NCI-H748 (cell line): Measurements from ENCODE around the gene KCP.

Experiments used
- DNase-seq: peaks from one replicate; lab custom pipeline; 2025; ENCODE audit not compliant: unreplicated experiment; lab: John Stamatoyannopoulos, UW

The KCP gene

DNA sequence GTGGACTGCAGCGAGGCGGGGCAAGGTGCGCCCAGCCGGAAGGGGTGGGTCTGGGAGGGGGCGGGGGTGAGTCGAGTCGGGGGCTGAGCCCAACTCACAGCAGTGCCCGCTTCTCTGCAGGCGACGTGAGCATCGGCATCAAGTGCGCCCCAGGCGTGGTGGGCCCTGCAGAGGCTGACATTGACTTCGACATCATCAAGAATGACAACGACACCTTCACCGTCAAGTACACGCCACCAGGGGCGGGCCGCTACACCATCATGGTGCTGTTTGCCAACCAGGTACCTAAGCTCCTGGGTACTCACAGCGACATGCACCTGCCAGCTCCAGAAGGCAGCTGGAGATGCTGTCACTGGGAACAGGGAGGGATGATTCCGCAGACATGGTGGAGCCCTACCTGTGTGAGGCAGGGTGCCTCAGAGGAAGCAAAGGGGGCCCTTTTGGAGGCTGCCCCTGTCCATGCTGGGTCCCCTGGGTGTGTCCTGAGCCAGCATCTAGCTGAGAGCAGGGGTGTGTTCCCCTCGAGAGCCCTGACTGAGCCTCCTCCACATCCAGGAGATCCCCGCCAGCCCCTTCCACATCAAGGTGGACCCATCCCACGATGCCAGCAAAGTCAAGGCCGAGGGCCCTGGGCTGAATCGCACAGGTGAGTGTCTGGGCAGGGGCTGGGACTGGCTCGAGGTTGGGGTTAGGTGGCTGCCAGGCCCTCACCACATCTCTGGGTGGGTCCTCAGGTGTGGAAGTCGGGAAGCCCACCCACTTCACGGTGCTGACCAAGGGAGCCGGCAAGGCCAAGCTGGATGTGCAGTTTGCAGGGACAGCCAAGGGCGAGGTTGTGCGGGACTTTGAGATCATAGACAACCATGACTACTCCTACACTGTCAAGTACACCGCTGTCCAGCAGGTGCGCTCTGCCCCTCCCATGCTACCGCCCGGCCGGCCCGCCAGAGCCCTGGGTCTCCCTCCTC lies 67.6 kb downstream of the KCP start:
- no peak for DNase-seq

DNA sequence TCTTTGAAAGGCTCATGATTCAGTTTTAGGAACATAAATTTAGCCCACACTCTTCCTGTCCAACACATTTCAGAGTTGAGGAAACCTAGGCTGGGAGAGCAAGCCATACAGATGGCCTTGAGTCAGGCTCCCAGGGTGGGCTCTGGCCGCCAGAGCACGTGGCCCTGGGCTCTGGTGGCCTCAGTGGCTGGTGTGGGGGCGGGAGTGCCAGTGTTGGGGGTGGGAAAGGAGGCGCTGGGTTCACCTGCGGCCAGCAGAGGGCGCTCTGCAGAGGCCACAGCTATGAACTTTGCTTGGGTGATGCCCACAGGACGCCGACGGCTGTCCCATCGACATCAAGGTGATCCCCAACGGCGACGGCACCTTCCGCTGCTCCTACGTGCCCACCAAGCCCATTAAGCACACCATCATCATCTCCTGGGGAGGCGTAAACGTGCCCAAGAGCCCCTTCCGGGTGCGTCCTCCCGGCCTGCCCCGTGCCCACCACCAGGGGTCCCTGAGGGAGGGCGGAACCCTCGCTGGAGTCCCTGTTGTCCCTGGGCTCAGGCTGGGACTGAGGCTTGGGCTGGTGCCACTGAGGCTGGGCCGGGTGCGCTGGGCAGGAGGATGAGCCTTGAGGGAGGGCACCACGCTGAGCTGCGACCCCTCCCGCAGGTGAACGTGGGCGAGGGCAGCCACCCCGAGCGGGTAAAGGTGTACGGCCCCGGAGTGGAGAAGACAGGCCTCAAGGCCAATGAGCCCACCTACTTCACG lies 68.4 kb downstream of the KCP start:
- DNase-seq = peak; percentile 33

DNA sequence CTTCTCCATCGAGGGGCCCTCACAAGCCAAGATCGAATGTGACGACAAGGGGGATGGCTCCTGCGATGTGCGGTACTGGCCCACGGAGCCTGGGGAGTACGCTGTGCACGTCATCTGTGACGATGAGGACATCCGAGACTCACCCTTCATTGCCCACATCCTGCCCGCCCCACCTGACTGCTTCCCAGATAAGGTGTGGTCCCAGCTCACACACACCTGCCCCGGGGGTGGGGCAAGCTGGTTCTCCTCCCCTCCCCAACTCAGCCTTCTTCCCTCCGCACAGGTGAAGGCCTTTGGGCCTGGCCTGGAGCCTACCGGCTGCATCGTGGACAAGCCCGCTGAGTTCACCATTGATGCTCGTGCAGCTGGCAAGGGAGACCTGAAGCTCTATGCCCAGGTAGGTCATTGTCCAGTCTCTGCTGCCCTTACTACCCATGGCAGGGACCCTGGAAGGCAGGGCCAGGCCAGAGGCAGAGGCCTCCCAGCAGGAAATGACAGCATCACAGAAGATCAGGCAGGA lies 69.3 kb downstream of the KCP start:
- DNase-seq = no peak

DNA sequence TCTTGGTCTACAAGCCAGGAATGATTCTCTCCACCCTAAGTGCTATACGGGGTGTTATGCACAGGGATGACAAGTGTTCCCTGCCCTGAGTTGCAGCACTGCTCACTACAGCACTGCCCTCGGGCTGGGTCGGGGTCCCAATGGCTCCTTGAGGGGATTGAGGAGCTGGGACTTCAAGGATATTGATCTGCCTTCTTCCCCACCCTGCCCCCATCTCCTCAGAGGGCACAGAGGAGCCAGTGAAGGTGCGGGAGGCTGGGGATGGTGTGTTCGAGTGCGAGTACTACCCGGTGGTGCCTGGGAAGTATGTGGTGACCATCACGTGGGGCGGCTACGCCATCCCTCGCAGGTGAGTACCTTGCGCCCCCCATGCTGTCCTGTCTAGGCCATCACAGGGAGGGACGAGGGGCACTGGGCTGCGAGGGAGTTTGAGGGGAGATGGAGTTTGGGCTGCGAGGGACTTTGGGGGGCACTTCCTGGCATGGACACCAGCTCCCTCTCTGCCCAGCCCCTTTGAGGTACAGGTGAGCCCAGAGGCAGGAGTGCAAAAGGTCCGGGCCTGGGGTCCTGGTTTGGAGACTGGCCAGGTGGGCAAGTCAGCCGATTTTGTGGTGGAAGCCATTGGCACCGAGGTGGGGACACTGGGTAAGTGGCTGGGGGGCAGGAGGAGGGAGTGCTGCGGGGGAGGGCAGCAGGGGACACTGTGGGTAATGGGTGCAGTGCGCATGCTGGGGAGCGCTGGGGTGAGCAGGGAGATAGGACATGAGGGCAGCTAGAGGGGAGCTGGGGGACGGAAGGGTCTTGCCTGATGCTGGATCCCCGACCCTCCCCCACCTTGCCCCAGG lies 70.0 kb downstream of the KCP start:
- DNase-seq = no peak

DNA sequence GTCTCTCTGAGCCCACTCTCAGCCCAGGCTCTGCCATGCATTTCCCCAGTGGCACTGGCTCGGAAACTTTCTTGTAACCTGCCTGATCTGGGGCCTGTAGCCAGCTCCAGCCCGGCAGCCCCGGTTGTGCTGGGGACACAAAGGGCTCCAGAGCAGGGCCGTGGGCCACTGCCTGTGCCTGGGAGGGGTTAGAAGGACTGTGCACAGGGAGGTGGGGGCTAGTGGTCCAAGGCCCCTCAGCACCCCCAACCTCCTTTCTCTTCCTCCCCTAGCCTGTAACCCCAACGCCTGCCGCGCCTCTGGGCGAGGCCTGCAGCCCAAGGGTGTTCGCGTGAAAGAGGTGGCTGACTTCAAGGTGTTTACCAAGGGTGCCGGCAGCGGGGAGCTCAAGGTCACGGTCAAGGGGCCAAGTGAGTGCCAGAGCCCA lies 70.7 kb downstream of the KCP start:
- DNase-seq = no peak

DNA sequence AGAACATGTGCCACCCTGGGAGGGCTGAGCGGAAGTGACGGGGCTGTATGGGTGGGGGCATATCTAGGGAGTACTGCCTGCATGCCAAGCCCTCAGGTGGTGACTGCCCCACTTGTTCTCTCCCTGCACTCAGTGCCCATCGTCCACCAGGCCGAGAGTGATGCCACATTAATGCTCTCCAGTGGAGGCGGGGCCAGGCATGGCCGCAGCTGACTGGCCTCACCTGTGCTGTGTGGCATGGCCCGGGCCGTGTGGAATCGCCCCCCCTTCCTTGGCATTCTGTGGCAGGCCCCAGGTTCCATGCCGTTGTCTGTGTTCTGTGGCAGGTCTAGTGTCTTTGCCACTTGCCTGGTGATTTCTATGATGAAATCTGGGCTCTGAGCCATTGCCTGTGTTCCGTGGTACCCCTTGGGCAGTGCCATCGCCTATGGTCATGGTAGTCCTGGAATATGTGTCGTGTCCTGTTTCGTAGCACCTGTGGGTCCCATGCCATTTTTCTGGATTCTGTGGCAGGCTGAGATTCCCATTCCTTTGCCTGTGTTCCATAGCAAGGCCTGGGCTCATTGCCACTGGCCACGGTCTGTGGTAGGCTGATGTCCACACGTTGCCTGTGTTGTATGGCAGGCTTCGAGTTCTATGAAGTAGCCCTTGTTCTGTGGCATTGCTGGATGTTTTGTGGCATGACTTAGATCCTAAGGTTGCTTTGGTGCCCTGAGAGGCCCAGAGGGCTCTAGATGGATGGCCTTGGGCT lies 71.4 kb downstream of the KCP start:
- DNase-seq = no peak

DNA sequence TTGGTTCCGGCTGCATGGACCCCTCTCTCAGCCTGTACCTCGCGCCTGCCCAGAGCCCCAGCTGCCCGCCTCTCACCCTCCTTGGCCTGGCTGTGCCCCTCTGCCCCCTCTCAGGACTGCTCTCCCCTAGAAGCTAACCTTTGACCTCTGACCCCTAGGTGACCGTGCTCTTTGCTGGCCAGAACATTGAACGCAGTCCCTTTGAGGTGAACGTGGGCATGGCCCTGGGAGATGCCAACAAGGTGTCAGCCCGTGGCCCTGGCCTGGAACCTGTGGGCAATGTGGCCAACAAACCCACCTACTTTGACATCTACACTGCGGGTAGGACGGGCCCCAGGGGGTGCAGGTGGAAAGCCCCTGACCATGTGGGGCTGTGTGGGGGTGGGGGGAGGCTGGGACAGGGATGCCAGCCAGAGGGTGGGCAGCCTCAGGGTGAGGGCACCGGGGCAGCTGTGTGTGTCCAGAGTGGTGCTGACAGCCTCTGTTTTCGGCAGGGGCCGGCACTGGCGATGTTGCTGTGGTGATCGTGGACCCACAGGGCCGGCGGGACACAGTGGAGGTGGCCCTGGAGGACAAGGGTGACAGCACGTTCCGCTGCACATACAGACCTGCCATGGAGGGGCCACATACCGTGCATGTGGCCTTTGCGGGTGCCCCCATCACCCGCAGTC lies 72.3 kb downstream of the KCP start:
- no peak for DNase-seq

DNA sequence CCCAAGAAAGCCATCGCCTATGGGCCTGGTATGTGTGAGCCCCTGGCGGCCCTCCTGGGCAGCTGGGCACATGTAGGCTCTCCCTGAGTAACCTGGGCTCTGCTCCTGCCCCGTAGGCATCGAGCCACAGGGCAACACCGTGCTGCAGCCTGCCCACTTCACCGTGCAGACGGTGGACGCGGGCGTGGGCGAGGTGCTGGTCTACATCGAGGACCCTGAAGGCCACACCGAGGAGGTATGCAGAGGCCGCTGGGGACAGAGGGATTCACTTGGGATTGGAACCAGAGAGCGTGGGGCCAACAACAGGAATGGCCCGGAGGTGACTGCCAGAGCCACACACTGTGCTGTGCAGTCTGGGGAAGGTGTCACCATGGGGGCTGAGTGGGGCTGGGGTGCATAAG lies 73.0 kb downstream of the KCP start:
- DNase-seq = no peak

DNA sequence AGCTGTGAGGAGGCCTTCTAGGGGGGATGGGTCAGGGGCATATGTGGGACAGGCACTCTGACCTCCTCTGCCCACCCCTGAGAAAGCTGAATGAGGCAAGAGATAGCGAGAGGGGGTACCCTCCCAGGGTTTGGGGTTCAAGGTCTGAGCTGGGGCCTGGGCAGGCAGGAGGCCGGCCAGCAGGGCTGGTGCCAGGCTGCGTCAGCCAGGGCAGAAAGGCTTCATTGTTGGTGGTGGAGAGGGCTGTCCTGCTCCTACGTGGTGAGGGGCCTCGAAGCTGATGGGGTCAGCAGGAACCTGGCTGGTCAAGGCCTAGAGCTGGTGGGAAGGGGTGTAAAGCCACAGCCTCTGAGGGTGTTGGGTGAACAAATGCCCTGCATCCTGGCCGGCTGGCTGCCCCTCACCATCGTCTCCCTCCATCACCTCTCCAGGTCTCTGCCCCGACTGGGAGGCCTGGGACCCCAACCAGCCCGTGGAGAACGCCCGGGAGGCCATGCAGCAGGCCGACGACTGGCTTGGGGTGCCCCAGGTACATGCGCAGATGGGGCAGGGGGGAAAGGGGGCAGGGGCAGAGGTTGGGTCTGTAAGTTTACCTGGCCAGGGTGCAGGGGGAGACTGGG lies 73.7 kb downstream of the KCP start:
- no peak for DNase-seq

DNA sequence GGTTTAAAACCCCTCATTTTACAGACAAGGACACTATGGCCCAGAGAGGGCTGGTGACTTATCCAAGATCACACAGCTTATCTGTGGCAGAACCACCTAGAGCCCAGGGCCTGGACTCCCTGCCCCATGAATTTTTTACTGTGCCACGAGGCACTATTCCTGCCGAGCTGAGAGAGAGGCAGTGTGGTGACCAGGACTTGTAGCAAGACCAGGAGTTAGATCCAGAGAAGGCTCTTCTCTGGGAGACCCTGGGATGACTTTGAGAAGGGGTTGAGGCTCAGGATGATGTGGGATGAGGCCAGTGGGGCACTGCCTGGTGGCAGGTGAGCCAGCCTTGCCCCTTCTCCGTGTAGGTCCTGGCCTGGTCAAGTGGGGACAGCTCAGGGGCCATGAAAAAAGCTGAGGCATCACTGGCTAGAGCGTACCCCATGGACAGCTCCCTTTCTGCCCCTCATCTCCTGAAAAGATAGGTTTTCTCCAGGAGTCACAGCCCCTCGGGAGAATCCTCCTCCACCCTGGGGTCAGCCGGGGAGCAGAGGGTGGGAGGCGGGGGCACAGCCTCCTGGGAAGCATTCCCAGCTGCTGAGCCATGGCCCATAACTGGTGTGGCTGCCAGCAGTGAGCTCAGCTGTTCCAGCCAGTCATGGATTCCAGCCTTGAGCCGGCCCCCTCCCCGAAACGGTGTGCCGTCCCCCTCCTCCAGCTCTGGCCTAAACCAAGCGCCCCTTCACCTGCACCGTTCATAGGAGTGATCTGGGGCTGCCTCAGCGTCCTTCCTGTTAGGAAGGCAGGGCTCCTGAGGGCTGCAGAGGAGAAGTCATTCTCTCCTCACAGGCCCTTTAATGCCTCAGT lies 74.5 kb downstream of the KCP start:
- DNase-seq = no peak

DNA sequence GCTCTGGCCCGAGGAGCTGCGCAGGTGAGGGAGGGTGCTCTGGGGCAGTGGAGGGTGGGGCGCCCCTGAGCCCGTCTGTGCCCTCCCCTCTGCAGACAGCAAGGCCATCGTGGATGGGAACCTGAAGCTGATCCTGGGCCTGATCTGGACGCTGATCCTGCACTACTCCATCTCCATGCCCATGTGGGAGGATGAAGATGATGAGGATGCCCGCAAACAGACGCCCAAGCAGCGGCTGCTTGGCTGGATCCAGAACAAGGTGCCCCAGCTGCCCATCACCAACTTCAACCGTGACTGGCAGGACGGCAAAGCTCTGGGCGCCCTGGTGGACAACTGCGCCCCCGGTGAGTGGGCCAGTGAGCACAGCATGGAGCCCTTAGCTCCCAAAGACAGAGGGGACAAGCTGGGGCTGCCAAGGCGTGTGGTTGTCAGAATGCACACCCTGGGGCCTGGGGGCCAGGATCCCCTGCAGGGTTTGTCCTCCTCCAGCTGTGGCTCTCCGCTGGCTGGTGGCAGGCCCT lies 75.2 kb downstream of the KCP start:
- no peak for DNase-seq

DNA sequence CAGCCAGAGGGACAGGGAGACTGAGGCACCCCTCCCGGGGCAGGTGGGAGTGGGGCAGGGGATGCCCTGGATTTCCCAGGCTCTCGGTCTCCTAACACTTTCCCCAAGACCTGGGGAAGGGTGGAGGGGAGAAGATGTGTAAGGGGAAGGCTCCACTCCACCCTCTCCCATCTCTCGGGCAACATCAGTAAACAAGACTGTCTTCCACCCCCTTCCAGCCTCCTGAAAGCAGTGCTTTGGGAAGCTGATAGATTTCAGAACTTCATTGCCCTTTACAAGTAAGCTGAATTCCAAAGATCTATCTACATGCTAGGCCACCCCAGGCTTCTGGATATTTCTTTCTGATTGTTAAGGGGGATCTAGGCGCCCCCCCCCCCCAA lies 76.6 kb downstream of the KCP start:
- DNase-seq = no peak

DNA sequence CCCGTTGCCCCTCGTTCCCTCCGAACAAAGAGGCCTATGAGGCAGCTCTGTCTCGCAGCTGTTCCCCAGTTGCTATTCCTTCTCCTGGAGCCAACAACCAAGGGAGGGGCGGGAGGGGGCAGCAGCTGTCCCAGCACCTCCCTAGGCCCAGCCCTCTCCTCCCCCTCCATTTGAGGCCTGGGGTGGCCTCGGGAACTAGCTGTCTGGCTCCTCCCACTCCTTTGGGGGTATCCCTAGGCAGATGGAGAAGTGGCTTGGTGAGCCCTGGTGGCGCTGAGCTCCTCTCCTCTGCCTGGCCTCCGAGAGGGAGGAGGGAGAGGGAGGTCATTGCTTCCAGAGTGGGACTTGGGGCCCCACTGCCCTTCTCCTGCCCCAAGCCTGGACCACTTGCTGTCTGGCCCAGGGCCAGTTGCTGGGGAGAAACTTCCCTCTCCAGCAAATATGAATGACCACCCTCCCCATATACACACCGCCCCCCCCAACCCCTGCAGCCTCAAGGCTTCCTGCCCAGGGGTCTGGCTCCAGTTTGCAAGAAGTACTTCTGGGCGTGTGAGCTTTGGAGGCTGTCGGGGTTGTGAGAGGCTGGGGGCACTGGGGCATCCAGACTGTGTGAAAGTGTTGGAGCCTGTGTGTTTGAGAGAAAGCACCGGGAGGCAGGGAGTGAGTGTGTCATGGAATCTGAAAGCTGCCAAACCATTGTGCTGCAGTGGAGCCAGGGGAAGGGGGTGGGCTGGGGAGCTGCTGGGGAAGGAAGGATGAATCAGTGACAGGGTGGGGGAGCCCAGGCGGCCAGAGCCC lies 77.2 kb downstream of the KCP start:
- no peak for DNase-seq

DNA sequence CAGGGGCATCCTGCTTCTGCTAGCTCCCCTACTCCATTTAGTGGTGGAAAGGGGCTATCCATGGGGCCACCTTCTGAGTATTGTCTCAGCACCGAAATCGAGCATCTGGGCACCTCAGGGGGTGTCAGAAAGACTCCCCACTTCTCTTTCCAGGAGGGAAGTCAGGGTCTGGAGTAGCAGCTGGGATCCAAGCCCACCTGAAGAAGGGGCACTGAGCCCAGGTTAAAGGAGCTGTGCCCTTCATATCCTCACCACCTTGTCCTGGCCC lies 77.7 kb downstream of the KCP start:
- DNase-seq = no peak

DNA sequence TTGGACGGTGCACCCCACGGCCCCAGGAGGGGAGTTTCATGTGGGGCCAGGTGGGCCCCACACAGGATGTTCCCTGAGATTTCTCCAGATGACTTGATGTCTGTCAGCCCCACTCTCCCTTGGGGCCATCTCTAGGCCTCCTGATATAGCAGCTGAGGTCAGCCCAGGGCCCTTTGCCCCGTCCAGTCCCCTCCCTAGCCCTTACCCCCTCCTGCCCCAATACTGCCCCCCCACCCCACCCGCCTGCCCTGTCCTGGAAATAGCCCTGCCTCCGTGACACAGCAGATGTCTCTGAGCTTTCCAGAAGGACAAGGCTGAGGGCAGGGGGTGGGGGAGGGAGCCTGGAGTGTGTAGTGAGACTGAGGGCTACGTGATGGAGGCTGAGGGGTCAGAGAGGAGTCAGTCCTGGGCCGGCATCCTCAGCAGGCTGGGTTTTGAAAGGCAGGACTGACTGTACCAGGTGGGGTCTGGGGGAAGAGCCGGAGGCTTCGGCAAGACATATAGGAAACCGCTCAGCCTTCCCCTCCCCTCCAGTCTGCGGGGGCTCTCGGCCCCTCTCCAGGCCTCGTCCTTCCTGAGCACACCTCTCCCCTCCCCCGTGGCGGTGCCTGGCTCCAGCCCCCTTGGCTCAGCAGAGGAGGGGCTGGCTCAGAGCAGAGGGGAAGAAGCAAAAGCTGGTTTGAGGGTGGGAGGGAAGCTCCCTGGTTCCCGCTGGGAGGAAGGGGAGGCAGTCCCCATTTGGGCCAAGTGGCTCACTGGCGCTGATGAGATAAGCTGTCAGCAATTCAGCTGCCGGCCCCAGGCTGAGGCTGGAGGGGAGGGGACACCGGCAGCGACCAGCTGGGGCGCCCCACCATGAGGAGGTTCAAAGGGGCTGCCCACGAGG lies 78.3 kb downstream of the KCP start:
- DNase-seq = no peak

DNA sequence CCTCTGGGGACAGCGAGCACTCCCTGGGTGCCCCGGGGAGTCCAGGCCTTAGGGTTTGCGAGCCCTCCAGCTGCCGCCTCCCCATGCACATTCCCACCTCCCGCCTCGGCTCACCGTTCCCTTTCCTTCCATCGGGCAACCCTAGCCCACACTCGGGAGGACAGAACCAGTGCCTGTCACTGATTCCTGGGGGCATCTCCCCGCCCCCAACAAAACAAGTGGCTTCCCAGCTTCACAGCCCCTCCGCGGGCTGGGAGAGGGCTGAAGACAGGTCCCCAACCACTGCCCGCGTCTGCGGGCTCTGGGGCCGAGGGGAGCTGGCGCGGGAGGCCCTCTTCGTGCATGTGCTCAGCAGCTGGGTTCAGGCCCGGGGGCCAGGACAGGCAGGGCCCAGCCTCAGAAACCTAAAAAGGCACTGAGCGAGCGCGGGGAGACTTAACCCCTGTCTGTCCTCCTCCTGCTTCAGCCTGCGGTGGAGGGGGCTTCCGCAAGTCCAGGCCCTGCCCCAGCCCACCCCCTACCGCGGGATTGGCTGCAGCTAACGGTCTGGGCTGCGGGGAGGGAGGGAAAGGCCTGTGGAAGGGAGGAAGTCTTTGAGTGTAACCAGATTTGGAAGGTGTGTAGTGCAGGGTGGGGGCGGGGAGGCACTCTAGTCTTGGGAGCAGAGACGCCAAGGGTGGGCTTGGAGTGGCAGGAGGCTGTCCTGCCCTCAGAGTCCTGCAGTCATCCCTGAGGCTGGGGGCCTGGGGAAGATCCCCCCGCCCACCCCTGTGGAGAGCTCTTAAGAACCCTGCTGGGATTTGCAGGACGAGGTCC lies 79.1 kb downstream of the KCP start:
- no peak for DNase-seq
